IPS-18a (cell line): ENCODE data around the gene UVRAG.

ENCODE experiments used
- H3K27ac ChIP-seq: one replicate; pipeline ENCODE4 v1.5.1; 2013; ENCODE audit warnings: low read length
- H3K27me3 ChIP-seq: one replicate; pipeline ENCODE4 v1.6.1; 2013; ENCODE audit warnings: mild to moderate bottlenecking, low read length; ENCODE audit not compliant: control insufficient read depth, insufficient read depth
- H3K36me3 ChIP-seq: one replicate; pipeline ENCODE4 v1.6.1; 2013; ENCODE audit warnings: low read depth, low read length; ENCODE audit not compliant: control insufficient read depth
- H3K4me1 ChIP-seq: one replicate; pipeline ENCODE4 v1.6.1; 2013; ENCODE audit warnings: low read depth, low read length; ENCODE audit not compliant: control insufficient read depth
- H3K4me3 ChIP-seq: one replicate; pipeline ENCODE4 v1.5.1; 2013; ENCODE audit warnings: low read length
- H3K9ac ChIP-seq: one replicate; pipeline ENCODE4 v1.6.1; 2013; ENCODE audit warnings: mild to moderate bottlenecking, low read length, moderate library complexity
- H3K9me3 ChIP-seq: one replicate; pipeline ENCODE4 v1.6.1; 2013; ENCODE audit warnings: low read depth, low read length; ENCODE audit not compliant: control insufficient read depth

UVRAG gene

DNA sequence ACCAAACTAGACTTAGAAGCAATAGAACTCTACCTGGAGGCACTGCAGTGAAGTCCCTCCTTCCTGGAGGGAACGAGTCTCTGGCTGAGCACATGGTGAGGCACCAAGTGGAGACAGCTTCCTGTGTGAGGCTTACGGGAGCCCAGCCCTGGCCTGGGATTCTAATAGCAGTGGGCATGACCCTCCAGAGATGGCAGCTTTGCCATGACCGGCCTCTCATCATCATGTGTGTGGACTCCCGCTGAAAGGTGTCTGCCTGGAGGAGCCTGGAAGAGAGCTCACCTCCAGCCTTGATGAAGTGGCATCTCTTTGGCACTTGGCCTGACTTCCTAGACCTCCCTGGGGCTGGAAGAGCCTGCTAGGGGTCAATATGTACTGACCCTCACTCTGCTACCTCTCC, 38.5 kb upstream of the UVRAG start:
- H3K27me3 ChIP-seq = peaks cover 3% of the 10 kb centered on the region
- H3K4me3 ChIP-seq = no peak overlapping the region
- no peak overlapping the region for H3K27ac ChIP-seq
- H3K9ac ChIP-seq = no peak overlapping the region
- H3K4me1 ChIP-seq = peaks cover 9% of the 10 kb centered on the region
- no peaks in the 10 kb centered on the region for H3K9me3 ChIP-seq
- H3K36me3 ChIP-seq = no peaks in the 10 kb centered on the region

DNA sequence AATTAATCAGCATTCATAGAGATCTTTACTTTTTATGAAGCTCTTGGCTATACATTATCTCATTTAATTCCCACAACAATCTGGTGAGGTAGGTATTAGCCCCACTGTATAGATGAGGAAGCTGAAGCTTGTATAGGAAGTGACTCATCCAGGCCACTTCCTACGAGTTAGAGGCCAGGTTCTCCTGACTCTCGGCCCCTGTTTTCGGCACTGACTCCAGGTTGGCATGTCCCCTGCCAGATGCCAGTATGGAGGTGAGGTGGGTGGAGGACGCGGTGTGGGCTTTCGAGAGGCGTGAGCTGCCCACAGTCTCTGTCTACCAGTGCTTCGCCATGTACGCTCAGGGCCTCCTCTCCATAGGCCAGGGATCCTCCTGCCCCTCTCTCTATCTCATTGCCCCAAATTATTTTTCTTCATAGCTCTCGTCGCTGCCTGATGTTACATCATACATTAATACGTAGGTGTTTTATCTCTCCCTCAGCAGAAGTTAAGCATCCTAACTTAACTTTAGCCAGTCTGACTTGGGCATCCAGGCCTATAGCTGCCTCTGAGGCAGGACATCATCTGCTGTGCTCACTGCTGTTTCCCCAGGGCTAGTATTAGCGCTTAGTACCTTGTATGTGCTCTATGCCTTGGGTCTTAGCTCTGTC, 37.4 kb upstream of the UVRAG start:
- Histone ChIP-seq H3K27me3 (no peaks in the 10 kb centered on the region), H3K4me1 (peaks cover 9% of the 10 kb centered on the region), H3K27ac (no peak overlapping the region), H3K36me3 (no peaks in the 10 kb centered on the region), H3K9me3 (no peaks in the 10 kb centered on the region), H3K9ac (no peak overlapping the region), H3K4me3 (no peak overlapping the region)

DNA sequence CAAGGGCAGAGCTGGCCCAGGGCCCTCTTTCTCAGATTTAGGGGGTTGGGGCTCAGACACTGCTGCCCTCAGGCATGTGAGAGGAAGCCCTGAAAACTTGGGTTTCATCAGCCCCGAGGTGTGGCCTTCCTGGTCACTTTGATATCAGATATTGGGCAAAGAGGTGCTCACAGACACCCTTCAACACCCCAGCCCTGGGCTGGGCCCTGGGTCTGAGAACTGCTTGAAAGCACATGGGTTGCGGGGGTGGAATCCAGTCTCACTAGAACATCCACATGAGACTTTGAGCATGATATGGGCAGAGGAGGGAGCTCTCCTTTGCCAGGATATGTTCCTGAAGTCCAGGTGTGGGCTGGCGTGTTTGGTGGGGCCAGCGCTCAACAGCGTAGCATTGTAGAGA, 36.0 kb upstream of the UVRAG start:
- no peak overlapping the region for H3K4me3 ChIP-seq
- no peak overlapping the region for H3K9ac ChIP-seq
- H3K36me3 ChIP-seq = no peaks in the 10 kb centered on the region
- H3K27ac ChIP-seq = no peak overlapping the region
- H3K9me3 ChIP-seq = no peaks in the 10 kb centered on the region
- H3K4me1 ChIP-seq = peaks cover 9% of the 10 kb centered on the region
- H3K27me3 ChIP-seq = no peaks in the 10 kb centered on the region

DNA sequence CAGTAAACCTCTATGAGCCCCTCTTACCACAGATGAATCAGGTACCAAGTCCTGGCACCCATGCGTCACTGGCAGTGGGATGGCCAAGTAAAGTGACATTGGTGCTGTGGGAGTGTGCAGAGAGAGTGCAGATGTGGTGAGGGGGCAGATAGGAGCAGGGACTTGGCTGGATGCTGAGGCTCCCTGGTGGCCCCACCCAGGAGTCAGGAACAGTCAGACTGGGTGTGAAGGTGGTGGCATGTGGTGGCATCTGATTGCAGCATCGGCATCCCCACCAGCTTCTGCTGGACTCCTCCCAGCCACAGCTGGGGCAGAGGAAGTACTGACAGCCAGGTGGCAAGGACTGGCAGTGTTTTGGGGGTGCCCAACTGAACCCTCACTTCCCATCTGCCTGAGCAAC, 35.0 kb upstream of the UVRAG start:
- Histone ChIP-seq H3K27ac (no peak overlapping the region), H3K4me1 (peaks cover 4% of the 10 kb centered on the region), H3K36me3 (no peaks in the 10 kb centered on the region), H3K9ac (no peak overlapping the region), H3K27me3 (no peaks in the 10 kb centered on the region), H3K4me3 (no peak overlapping the region), H3K9me3 (no peaks in the 10 kb centered on the region)

DNA sequence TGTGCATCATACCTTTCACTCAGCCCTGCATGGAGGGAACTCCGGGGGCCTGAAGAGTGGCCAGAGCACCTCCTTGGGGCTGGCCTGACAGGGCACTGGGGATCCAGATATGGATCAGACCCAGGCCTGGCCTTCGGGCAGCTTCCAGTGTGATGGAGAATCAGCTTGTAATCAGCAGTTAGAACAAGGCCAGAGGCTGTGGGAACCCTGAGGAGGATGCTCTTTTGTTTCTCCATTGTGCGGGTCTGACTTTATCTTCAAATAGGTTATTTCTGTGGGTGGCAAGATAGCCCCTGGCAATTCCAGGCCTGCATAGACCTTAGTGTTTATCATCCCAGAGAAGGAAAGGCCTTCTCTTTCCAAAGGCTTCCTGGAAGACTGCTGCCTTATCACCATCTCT, 34.1 kb upstream of the UVRAG start:
- H3K27me3 ChIP-seq = no peaks in the 10 kb centered on the region
- no peak overlapping the region for H3K27ac ChIP-seq
- no peaks in the 10 kb centered on the region for H3K36me3 ChIP-seq
- H3K9ac ChIP-seq = no peak overlapping the region
- H3K4me3 ChIP-seq = no peak overlapping the region
- H3K4me1 ChIP-seq = no peaks in the 10 kb centered on the region
- H3K9me3 ChIP-seq = no peaks in the 10 kb centered on the region

DNA sequence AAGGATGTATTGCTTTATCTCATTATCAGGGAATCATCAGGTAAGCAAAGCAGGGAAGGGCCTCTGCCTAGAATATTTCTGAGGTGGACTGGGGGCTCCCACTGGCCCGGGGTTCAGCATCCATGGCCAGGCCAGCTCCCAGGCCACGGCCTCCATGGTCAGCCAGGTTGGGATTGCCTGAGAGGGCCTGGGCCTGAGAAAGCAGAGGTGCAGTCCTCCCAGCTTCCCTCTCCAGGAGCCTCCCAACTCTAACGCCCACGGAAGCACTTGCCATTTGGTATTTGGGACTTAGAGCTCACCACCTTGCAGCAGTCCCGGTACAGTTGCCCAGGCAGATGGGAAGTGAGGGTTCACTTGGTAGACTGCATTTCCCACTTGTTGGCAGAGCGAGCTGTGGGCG, 33.7 kb upstream of the UVRAG start:
- Histone ChIP-seq H3K4me3 (no peak overlapping the region), H3K27ac (no peak overlapping the region), H3K9me3 (no peaks in the 10 kb centered on the region), H3K36me3 (no peaks in the 10 kb centered on the region), H3K27me3 (no peaks in the 10 kb centered on the region), H3K9ac (no peak overlapping the region), H3K4me1 (no peaks in the 10 kb centered on the region)

DNA sequence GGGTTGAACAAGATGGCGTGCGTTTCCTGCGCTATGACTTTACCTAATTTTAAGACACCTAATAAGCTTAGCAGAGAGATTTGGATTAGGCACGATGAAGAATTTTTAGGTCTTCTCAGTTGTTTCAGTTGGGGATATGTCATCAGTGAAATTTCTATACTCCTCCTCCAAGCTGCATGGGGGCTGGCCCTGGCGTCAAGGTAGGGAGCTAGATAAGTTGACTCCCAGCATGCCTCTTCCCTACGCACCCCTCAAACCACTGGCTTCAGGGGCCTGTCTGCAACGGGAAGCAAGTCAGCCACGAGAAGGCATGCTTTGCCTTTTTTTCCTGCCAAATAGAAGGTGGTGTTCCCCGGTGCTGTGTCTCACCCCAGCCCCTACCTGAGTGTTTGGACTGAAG, 33.2 kb upstream of the UVRAG start:
- no peaks in the 10 kb centered on the region for H3K9me3 ChIP-seq
- H3K27ac ChIP-seq = no peak overlapping the region
- no peak overlapping the region for H3K4me3 ChIP-seq
- H3K36me3 ChIP-seq = no peaks in the 10 kb centered on the region
- H3K4me1 ChIP-seq = no peaks in the 10 kb centered on the region
- no peak overlapping the region for H3K9ac ChIP-seq
- no peaks in the 10 kb centered on the region for H3K27me3 ChIP-seq

DNA sequence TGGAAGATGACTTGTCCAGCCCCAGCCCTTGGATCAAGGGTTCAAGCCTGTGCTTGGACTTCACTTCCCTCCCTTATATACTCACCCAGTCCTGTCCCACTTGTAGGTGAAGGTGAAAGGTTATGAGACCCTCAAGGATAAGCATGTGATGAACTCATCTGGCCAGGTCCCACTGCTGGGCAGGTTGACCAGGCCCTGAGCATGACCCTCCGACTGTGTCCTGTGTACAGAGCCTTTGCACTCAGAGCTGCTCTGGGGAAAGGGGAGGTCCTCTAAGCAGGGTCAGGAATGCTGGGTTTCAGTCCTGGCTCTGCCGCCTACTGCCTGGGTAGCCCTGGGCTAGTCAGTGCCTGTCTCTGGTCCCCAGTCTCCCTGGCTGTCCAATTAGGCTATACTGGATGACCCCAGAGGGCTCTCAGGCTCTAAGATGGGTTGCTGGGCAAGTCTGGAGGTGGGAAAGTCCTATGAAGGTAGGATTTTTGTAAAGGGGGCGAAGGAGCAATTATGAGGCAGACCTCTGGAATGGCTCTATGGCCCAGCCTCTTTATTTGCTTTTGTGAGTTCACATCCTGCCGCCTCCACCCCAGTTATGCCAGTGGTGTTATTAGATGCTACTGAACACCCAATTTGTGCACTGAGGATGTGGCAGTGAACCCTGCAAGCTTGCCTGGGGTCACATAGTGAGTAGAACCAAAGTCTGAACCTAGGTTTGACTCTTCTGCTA, 32.3 kb upstream of the UVRAG start:
- H3K9ac ChIP-seq = no peak overlapping the region
- no peaks in the 10 kb centered on the region for H3K4me1 ChIP-seq
- H3K36me3 ChIP-seq = no peaks in the 10 kb centered on the region
- H3K27ac ChIP-seq = no peak overlapping the region
- H3K27me3 ChIP-seq = no peaks in the 10 kb centered on the region
- H3K4me3 ChIP-seq = no peak overlapping the region
- H3K9me3 ChIP-seq = no peaks in the 10 kb centered on the region

DNA sequence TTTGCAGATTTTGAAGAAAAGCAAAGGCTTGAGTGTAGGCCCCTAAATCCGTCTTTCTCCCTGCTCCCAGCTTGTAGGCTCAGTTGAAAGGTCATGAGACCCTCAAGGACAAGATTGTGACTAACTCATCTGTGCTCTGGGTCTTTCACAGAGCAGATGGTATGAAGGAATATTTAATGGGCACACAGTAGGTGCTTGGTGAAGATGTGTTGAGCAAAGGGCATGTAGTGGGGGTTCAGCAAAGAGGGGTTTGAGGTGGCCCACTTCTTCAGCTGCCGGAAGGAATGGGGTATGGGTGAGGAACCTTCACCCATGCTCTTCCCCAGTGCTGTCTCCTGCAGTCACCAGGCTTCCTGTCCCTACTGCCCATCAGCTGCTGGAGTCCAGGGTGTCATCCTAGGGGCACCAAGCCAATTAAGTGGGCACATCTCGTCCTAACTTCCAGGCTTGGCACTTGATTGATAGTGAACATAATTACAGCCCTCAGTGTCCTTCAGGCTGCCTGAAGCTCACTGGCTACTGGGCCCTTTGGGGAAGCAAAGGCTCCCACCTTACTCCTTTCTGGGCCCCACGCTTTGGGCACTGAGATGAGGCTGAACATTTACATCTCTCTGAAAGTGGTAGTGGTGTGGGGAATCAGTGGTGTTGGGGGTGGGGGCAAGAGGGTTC, 31.5 kb upstream of the UVRAG start:
- no peak overlapping the region for H3K4me3 ChIP-seq
- no peak overlapping the region for H3K9ac ChIP-seq
- H3K9me3 ChIP-seq = no peaks in the 10 kb centered on the region
- no peaks in the 10 kb centered on the region for H3K27me3 ChIP-seq
- H3K4me1 ChIP-seq = no peaks in the 10 kb centered on the region
- no peak overlapping the region for H3K27ac ChIP-seq
- no peaks in the 10 kb centered on the region for H3K36me3 ChIP-seq

DNA sequence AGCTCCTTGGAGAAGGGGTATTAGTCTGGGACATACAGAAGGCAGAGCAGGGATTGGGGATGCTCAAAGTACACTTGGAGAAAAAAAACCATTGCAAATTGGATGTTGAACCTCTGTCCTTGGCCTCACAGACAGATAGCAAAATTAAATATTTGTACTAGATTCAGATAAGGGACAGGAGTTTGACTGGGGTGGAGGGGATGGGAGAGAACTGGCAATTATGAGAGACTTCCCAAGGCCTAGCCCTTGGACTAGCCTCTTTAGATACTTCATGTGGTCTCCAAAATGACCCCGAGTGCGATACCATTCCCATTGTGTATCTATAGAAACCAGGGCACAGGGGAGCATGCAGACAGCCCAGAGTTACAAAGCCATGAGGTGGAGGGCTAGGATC, 30.9 kb upstream of the UVRAG start:
- Histone ChIP-seq H3K9me3 (no peaks in the 10 kb centered on the region), H3K36me3 (no peaks in the 10 kb centered on the region), H3K27me3 (no peaks in the 10 kb centered on the region), H3K4me1 (no peaks in the 10 kb centered on the region), H3K27ac (no peak overlapping the region), H3K9ac (no peak overlapping the region), H3K4me3 (no peak overlapping the region)

DNA sequence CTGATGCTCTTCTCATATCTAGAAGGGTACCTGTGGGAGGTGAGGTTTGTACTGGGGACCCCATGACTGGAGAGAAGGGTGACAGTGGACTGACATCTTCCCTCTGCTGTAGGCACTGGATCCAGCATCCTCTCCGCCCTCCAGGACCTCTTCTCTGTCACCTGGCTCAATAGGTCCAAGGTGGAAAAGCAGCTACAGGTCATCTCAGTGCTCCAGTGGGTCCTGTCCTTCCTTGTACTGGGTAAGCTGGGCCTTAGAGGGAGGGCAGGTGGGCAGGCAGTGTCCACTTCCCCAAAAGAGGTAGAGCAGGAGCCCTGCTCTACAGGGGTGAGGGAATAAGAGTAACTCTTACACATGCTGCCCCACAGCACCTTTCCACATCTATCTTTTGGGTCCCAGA, 30.5 kb upstream of the UVRAG start:
- no peaks in the 10 kb centered on the region for H3K36me3 ChIP-seq
- H3K27me3 ChIP-seq = no peaks in the 10 kb centered on the region
- H3K9me3 ChIP-seq = no peaks in the 10 kb centered on the region
- no peak overlapping the region for H3K9ac ChIP-seq
- H3K4me3 ChIP-seq = no peak overlapping the region
- no peak overlapping the region for H3K27ac ChIP-seq
- no peaks in the 10 kb centered on the region for H3K4me1 ChIP-seq

DNA sequence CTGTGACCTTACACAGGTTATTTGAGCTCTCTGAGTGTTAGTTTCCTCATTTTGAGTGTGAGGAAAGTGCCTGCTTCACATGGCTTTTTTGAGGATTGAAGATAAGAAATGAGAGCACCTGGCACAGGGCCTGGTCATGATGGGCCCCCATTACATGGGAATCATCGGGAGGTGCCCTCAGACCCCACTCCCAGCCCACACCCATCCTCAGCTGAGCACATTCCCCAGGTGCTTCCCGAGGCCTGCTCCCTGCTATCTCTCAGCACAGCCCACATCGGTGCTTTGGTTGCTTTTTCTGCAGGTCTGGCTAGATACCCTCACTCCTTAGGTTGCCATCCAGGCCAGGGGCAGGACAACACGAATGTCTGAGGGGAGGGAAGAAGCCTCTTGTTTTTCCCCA, 29.8 kb upstream of the UVRAG start:
- no peak overlapping the region for H3K9ac ChIP-seq
- H3K36me3 ChIP-seq = no peaks in the 10 kb centered on the region
- no peaks in the 10 kb centered on the region for H3K9me3 ChIP-seq
- H3K27me3 ChIP-seq = no peaks in the 10 kb centered on the region
- H3K4me3 ChIP-seq = no peak overlapping the region
- no peak overlapping the region for H3K27ac ChIP-seq
- no peaks in the 10 kb centered on the region for H3K4me1 ChIP-seq
